ENCODE results near the gene CNTNAP2.

CNTNAP2 gene

DNA sequence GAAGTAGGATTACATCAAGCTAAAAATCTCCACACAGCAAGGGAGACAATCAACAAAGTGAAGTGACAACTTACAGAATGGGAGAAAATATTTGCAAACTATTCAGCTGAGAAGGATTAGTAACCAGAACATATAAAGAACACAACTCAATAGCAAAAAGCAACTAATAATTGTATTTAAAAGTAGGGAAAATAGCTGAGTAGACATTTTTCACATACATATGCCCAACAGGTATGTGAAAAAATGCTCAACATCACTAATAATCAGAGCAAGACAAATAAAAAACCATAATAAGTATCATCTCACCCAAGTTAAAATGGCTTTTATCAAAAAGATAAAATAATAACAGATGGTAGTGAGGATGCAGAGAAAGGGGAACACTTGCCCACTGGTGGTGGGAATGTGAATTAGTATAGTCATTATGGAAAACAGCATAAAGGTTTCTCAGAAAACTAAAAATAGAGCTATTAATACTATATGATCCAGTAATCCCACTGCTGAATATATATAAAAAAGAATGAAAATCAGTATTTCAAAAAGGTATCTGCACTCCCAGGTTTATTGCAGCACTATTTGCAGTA, 1689.5 kb downstream of the CNTNAP2 start:
- DNase-seq: no peak

GRCh38 chr7:147809786-147810185, 1693.2 kb downstream of the CNTNAP2 start:
- DNase-seq: no peak

DNA sequence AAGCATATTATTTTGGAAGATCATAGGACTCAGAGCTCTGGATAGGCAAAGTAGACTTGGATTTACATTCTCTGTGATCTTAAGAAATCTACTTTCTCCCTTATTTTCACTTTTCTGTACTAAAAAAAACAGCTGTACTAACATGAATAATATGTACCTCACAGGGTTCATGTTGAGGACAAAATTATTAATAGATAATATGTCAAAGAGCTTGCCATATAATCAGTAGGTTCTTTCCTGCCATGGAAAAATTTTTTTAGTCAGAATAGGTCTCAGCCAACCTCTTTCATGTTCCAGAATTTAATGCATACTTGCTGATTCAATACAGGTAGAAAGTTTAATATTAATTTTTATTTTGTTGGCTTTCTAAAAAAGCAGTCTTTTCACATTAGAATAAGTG, 1693.7 kb downstream of the CNTNAP2 start:
- no peak for DNase-seq

DNA sequence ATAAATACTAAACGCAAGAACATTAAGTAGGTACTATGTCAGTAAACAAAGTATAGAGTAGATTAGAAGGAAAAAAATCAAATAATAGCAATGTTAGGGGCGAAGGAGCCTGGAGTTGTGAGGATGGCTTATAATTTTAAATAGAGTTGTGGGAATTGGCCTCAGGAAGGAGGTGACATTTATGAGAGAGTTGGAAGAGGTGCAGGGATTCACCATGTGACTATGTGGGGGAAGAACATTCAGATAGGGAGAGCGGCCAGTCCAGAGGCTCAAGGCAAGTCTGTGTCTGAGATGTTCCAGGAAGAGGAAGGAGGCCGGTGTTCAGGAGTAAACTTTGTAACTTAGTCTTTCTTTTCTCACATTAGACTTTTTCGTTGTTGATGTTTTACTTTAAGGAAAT, 1695.3 kb downstream of the CNTNAP2 start:
- DNase-seq: no peak

GRCh38 chr7:147813316-147813715, 1696.7 kb downstream of the CNTNAP2 start:
- no peak for DNase-seq

DNA sequence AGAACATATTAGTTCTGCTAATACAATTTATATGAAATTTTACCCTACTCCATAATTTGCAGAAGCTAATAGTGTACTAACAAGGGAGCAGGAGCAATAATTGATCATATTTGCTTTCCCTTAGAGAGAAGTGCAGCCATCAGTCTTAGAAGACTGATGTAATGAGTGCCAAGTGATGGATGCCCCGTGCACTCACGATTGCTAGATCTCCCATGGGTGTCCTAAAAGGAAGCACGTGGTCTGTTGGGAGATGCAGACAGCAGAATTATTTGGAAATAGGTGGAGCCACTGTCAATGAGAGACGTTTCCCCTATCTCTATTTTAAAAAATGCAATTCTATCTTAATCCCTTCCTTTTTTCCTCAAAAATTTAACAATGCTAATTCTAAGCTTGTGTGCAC, 1701.7 kb downstream of the CNTNAP2 start:
- no peak for DNase-seq

GRCh38 chr7:147824671-147825070, 1708.1 kb downstream of the CNTNAP2 start:
- DNase-seq: no peak

DNA sequence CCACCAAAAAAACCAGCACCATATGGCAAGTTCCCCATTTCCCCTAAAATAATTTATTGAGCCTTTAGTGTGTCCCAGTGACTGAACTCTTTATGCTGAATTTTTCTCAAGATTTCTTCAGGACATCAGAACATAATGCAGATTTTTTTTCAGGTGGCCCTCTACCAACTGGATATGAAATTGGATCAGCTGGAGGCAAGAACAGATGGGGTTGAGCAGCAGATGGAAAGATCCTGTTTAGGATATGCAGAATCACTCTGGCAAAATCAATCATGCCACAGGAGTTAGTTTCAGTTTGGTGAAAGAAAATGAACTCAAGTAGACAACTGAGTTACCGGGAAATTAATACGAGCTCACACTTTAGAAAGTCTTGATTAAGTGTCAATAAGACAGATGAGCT, 1712.4 kb downstream of the CNTNAP2 start:
- no peak for DNase-seq

- no peak for DNase-seq
Observed at GRCh38 chr7:147833557-147833956, 1717.0 kb downstream of the CNTNAP2 start.

DNA sequence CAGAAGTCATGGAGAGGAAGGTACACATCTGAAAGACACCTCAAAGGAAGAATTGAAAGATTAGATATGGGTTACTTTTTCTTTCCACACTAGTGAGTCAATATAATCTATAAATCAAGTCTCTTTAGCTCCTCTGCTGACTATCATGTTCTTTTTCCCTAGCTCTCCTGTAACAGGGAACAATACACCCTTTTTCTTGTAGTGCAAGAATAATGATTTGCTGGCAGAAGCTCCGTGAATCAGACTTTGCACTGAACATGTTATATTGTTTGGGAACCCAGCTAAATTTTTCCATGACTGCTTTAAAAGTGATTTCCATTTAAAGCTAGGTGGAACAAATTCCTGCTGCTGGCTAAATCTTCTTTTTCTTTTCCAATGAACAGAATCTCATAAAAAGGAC, 1717.4 kb downstream of the CNTNAP2 start:
- DNase-seq: no peak

DNA sequence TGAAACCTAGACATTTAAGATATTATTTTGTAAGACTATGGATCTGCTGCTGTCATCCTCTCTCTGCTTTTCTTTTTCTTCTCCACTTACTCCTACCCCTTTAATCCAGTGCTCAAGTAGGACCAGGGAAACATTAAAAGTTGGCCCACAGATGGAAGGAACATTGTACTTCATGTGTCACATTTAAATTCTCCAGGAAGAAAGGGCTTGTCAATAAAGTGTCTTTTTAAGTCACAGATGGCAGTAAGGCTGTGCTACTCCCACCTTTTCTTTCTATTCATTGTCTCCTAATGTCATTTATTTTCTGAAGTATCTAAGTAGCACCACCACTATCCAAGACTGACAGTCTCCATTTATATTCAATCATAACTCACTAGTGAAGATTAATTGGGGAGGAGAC, 1736.2 kb downstream of the CNTNAP2 start:
- no peak for DNase-seq

DNA sequence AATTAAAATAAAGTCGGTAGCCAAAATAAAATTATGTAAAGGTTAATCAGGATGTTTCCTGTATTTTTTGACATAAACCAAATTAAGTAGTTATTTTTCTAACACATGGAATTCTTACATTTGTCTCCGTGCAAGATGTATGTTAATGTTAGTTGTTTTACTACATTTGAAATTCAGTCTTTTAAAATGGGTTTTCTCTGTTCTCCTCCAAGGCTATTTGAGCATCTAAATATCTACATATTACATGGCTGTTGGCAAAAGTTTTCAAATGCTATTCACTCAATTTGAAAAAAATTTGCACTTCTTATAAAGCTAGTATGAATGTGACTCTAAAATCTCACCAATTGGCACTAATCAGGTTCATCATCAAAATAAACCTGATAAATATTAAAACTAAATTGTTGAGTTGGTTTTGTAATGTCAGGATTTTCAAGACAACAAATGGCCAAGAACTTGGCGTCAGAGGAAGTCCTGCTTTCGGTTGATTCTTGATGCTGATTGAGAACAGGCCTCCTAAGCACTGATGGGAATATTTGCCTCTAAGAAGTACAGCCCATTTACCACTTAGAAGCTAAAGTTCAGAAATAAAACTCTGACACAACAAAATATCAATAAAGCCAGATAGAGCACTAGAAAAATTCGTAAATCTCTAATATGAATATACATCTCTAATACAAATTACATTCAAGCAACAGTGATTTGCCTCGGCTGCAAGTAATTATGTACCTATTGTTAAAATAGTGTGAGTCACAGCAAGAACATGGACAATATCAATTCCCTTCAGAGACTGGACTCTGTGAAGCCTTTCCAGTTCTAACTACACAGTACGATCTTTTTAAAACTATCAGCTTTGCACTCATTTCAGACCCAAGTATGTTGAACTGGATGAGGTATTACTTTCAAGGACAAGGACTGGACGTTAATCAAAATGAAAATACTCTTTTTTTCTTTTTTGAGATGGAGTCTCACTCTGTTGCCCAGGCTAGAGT, 1740.8 kb downstream of the CNTNAP2 start:
- no peak for DNase-seq

GRCh38 chr7:147858421-147858820, 1741.8 kb downstream of the CNTNAP2 start:
- no peak for DNase-seq

DNA sequence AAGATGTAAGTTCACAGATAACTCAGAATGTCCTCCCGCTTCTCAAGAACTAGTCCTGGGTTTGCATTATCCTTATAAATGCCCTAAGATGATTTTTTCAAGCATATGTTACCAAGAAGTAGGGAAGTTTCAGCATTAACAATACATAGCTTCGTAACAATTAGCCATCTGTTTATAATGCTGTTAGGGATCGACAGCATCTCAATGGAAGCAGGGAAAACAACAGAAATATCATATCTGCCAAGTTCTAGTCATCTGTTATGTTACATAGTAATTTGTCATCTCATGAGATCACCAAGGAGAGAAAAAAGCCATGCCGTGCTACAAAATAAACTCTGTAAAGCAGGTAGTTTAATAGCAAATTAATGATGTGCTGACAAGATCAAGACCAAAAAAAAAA, 1742.4 kb downstream of the CNTNAP2 start:
- no peak for DNase-seq

DNA sequence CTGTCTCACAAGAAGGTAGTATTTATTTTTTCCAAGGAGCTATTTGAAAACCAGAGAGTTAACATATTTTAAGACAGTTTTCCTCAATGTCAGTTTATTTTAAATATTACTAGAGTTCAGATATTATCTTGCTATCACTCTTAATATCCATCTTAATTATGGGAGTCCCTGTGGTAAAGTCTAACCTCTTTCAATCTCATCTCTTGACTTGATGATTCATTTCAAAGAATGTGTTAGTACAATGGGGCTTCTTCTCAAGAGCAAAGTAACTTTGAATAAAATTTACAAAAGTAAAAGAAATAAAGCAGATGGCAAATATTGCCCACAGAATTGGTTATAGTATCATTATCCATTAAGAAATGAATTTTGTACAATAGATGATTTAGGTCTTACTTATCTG, 1742.9 kb downstream of the CNTNAP2 start:
- no peak for DNase-seq

DNA sequence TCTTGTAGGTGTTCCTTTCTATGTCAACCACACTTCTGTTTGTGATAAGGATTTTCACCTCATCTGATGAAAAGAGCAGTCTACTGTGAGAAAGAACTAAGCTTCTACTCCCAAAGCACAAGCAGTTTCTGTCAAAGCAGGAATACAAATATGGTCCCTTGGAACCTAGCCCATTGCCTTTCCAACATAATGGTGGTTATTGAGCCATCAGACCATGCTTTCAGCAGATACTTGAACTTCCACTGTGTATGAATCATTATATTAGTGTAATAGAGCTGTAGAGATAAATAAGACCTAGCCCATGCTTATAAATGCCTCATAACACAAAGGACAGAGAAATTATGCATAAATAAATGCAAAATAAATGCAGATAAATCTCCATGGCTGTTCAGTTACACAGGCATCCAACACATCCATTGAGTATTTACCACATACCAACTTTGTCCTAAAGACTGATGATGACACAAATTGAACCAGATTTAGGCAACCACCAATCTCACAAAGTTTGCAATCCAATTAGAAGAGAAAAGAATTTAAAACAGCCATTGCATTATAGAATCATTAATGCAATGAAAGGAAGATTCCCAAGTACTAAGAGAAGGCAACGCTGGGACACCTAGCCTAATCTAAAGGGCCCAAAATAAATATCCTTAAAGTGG, 1744.6 kb downstream of the CNTNAP2 start:
- no peak for DNase-seq

GRCh38 chr7:147861945-147862344, 1745.3 kb downstream of the CNTNAP2 start:
- no peak for DNase-seq

- no peak for DNase-seq
Observed at GRCh38 chr7:147869456-147869855, 1752.9 kb downstream of the CNTNAP2 start.

- DNase-seq: no peak
Observed at GRCh38 chr7:147878912-147879661, 1762.5 kb downstream of the CNTNAP2 start.

- no peak for DNase-seq
Observed at GRCh38 chr7:147885869-147886268, 1769.3 kb downstream of the CNTNAP2 start.

DNA sequence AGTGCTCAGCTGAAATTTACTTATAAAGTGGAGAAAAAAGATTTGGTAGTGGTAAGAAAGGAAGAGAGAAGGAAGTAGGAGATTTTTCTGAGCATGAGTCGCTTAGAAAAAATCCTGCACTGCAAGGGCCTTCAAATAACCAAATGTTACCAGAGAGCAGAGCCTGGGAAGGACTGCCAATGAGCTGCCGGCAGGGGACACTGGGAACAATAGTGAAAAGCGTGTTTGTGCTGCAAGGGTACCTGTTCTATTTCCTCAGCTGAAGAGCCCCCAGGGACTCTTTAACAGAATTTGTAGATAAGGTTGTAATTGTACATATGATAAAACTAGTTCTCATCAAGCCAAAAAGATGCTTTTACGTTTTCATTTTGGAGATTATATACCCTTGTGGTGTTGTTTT, 1777.7 kb downstream of the CNTNAP2 start:
- no peak for DNase-seq

DNA sequence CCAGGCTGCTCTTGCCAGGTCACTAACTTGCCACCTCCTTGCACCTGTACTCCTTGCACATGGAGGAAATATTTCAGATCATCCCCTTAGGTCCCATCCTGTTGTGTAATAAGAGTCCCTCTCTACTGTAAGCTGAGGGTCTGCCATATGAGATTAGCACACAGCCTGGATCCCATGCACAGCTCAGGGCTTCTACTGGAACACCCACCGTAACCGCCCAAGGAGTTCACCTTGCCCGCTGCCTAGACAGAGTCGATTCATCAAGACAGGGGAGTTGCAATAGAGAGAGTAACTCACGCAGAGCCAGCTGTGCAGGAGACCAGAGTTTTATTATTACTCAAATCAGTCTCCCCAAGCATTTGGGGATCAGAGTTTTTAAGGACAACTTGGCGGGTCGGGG, 1779.5 kb downstream of the CNTNAP2 start:
- DNase-seq: no peak

All from activated T-cell treated with anti-CD3 and anti-CD28 coated beads, Interleukin-2, amount 50 U/mL, for 48 hours (primary cell).